IMR-90 (cell line): ENCODE data around the gene RNGTT. TPM values are rescaled to one million over a fixed set of nuclear protein-coding genes. Genes with fewer than 3 reads are reported as not detected.

ENCODE experiments used
- microRNA-seq, 2 experiments: library from miRNA; stranded (forward) in 1 of 2; unstranded in 1 of 2; fragments of 10-50 nt in 1 of 2; fragments of <30 nt in 1 of 2; gene quantifications in 1 of 2; microRNA quantifications in 1 of 2; one replicate each; pipeline versions ENCODE3 to v1.1.0; 2013 to 2020; ENCODE audit not compliant: insufficient read depth in 1 of 2, insufficient read length in 1 of 2, unreplicated experiment in 1 of 2
- polyA plus RNA-seq, 3 experiments: library from polyadenylated mRNA; depleted of rRNA; stranded (reverse); fragments of >200 nt; gene quantifications; 2 replicates each; pipeline ENCODE4 v1.2.3, GENCODE V29; 2012; ENCODE audit warnings: low replicate concordance in 1 of 3
- small RNA-seq, 5 experiments: library from RNA; depleted of rRNA; stranded (forward); fragments of <200 nt; gene quantifications; one replicate each; pipeline ENCODE3, GENCODE V24; 2012
- total RNA-seq: library from RNA; depleted of rRNA; stranded (reverse); fragments of >200 nt; gene quantifications from 2 replicates; pipeline ENCODE4 v1.2.3, GENCODE V29; 2012; rRNA removed

RNGTT gene
- total and polyA plus RNA-seq, 2 of the 4 experiments (the other 2 are of a cell fraction), result 5.4 to 21.7 TPM

Small RNA genes within 50 kb of the gene (microRNA-seq; reads per million reads assigned to microRNA genes)
- gene AL079342.1 (ENCODE audit: insufficient read depth, insufficient read length) (not detected), gene RF00045 (ENCODE audit: insufficient read depth, insufficient read length) (not detected)

Small RNA genes within 50 kb of the gene (small RNA-seq; reads per million reads assigned to genes)
- gene AL079342.1 (0 reads per million in 5 experiments), gene RF00045 (0 to 0.08 (median 0) reads per million in 5 experiments)

Other genes starting within 250 kb of the RNGTT start
- gene PNRC1, start 117.1 kb upstream of the RNGTT start, total RNA-seq, result 6.5 and 18.3 TPM in 2 replicates
- 7.6 and 8.1 TPM in 2 replicates for gene PNRC1, start 117.1 kb upstream of the RNGTT start, polyA plus RNA-seq (2012; rRNA removed)
- 0.28 and 0.36 TPM in 2 replicates for gene SRSF12, start 154.5 kb upstream of the RNGTT start, total RNA-seq
- gene SRSF12, start 154.5 kb upstream of the RNGTT start, polyA plus RNA-seq (2012; rRNA removed), result 0.13 and 0.21 TPM in 2 replicates
- 6.5 and 11.4 TPM in 2 replicates for gene PM20D2, start 182.4 kb upstream of the RNGTT start, total RNA-seq
- 5.0 and 6.0 TPM in 2 replicates for gene PM20D2, start 182.4 kb upstream of the RNGTT start, polyA plus RNA-seq (2012; rRNA removed)